ENCODE data around the gene MRFAP1L1.
"Not testable (repeated sequence)": the region's sequence is repeated elsewhere in the genome, so short reads cannot be mapped to it uniquely, and the experiment has no call there.

Gene MRFAP1L1

GRCh38 chr4:6682862-6683590, 26.6 kb downstream of the MRFAP1L1 start:
- FAIRE-seq (no peak), DNase-seq (ENCODE audit: insufficient read length, low spot score) (no peak)
- no peak for TF ChIP-seq POLR2A (IDR thresholded peaks at IDR 0.05; ENCODE audit: low read depth, low read length)

GRCh38 chr4:6681191-6681590, 28.5 kb downstream of the MRFAP1L1 start:
- TF ChIP-seq POLR2A (IDR thresholded peaks at IDR 0.05; ENCODE audit: low read depth, low read length), result no peak
- DNase-seq (ENCODE audit: insufficient read length, low spot score), result no peak
- no peak for FAIRE-seq

- no peak for TF ChIP-seq POLR2A (IDR thresholded peaks at IDR 0.05; ENCODE audit: low read depth, low read length)
- no peak for FAIRE-seq
- no peak for DNase-seq (ENCODE audit: insufficient read length, low spot score)
Measured at GRCh38 chr4:6680372-6681034, 29.2 kb downstream of the MRFAP1L1 start.

- no peak for TF ChIP-seq POLR2A (IDR thresholded peaks at IDR 0.05; ENCODE audit: low read depth, low read length)
- FAIRE-seq, result no peak
- DNase-seq (ENCODE audit: insufficient read length, low spot score), result no peak
Measured at GRCh38 chr4:6676722-6677558, 32.7 kb downstream of the MRFAP1L1 start.

GRCh38 chr4:6674500-6675149, 35.0 kb downstream of the MRFAP1L1 start:
- FAIRE-seq (no peak), DNase-seq (ENCODE audit: insufficient read length, low spot score) (no peak)
- no peak for TF ChIP-seq POLR2A (IDR thresholded peaks at IDR 0.05; ENCODE audit: low read depth, low read length)

GRCh38 chr4:6673660-6674499, 35.8 kb downstream of the MRFAP1L1 start:
- TF ChIP-seq POLR2A (IDR thresholded peaks at IDR 0.05; ENCODE audit: low read depth, low read length), result peak; percentile 81
- FAIRE-seq, result no peak
- DNase-seq (ENCODE audit: insufficient read length, low spot score), result peak; percentile 87

GRCh38 chr4:6673191-6673659, 36.4 kb downstream of the MRFAP1L1 start:
- not testable (repeated sequence) for FAIRE-seq; DNase-seq (ENCODE audit: insufficient read length, low spot score)

GRCh38 chr4:6672541-6673190, 37.0 kb downstream of the MRFAP1L1 start:
- not testable (repeated sequence) for FAIRE-seq; DNase-seq (ENCODE audit: insufficient read length, low spot score)

- FAIRE-seq (no peak), DNase-seq (ENCODE audit: insufficient read length, low spot score) (no peak)
- TF ChIP-seq POLR2A (IDR thresholded peaks at IDR 0.05; ENCODE audit: low read depth, low read length), result no peak
Measured at GRCh38 chr4:6672131-6672530, 37.5 kb downstream of the MRFAP1L1 start.

GRCh38 chr4:6671648-6672047, 38.0 kb downstream of the MRFAP1L1 start:
- no peak for FAIRE-seq
- TF ChIP-seq POLR2A (IDR thresholded peaks at IDR 0.05; ENCODE audit: low read depth, low read length), result no peak

GRCh38 chr4:6668391-6668790, 41.3 kb downstream of the MRFAP1L1 start:
- FAIRE-seq (no peak), DNase-seq (ENCODE audit: insufficient read length, low spot score) (no peak)
- no peak for TF ChIP-seq POLR2A (IDR thresholded peaks at IDR 0.05; ENCODE audit: low read depth, low read length)

More at GRCh38 chr4:6671648-6672047, 38.0 kb downstream of the MRFAP1L1 start:
- no peak for DNase-seq (ENCODE audit: insufficient read length, low spot score)

- no peak for FAIRE-seq
- TF ChIP-seq POLR2A (IDR thresholded peaks at IDR 0.05; ENCODE audit: low read depth, low read length), result no peak
- no peak for DNase-seq (ENCODE audit: insufficient read length, low spot score)
Measured at GRCh38 chr4:6665320-6665654, 44.4 kb downstream of the MRFAP1L1 start.
